GM12878 (cell line): ENCODE results near the gene VWA3A. TPM values are rescaled to one million over a fixed set of nuclear protein-coding genes. Genes with fewer than 3 reads are reported as not detected.

Experiments
- ATAC-seq: fragments of 200-7000 bp; cut with Tn5 transposase; 3 replicates; pipeline ENCODE4 v1.9.1; 2020; ENCODE audit warnings: mild to moderate bottlenecking, moderate library complexity
- BruUV-seq: library from RNA; stranded (reverse); fragments of 400-500 nt; replicated peaks from 2 replicates; lab custom pipeline; 2021; lab: Mats Ljungman, UMichigan
- CTCF ChIA-PET: fragments of 300-600 bp; sonication (Branson Sonifier 250); formaldehyde crosslinking; extraction: SDS; loops from one replicate; lab custom pipeline; 2021; ENCODE audit warnings: inconsistent platforms; lab: Yijun Ruan, JAX
- POLR2A ChIA-PET: fragments of 350-600 bp; formaldehyde crosslinking; extraction: SDS; loops from one replicate; lab custom pipeline; 2021; ENCODE audit warnings: inconsistent platforms; lab: Charles Lee
- RAD21 ChIA-PET: fragments of 300-600 bp; sonication (Branson Sonifier 250); formaldehyde crosslinking; loops from one replicate; lab custom pipeline; 2023; ENCODE audit warnings: antibody characterized with exemption; ENCODE audit not compliant: unreplicated experiment; lab: Charles Lee
- SMC1A ChIA-PET: fragments of 300-600 bp; sonication (Branson Sonifier 250); formaldehyde crosslinking; loops from one replicate; lab custom pipeline; 2023; ENCODE audit not compliant: unreplicated experiment, uncharacterized antibody; lab: Charles Lee
- DNase-seq: peaks from one replicate; pipeline ENCODE4 v3.0.0-alpha.2; 2011; ENCODE audit warnings: low read depth, low spot score
- FAIRE-seq: peaks from 3 replicates; lab custom pipeline; 2011; peaks lifted over from hg19 to GRCh38; lab: Jason Lieb, UNC
- H2AFZ ChIP-seq: 2 replicates; pipeline ENCODE4 v1.6.0; 2011; ENCODE audit warnings: low read depth, low read length, control low read depth; ENCODE audit not compliant: control insufficient read depth
- H3K27ac ChIP-seq: 2 replicates; pipeline ENCODE4 v1.5.1; 2011; ENCODE audit warnings: control low read depth; ENCODE audit not compliant: control insufficient read depth, insufficient read depth
- H3K27me3 ChIP-seq, 2 experiments: replicated peaks in 1 of 2; 2 replicates each; pipeline versions ENCODE4 v1.6.0 to v1.6.1; 2011; ENCODE audit warnings: low read length in 1 of 2; ENCODE audit not compliant: control insufficient read depth in 2 of 2, insufficient read depth in 2 of 2
- H3K36me3 ChIP-seq, 2 experiments: 2 replicates each; pipeline ENCODE4 v1.5.1; 2011; ENCODE audit warnings: low read length in 1 of 2; ENCODE audit not compliant: control insufficient read depth in 2 of 2, insufficient read depth in 2 of 2
- H3K4me1 ChIP-seq: 2 replicates; pipeline ENCODE4 v1.6.1; 2011; ENCODE audit warnings: mild to moderate bottlenecking, low read length, moderate library complexity, mixed read lengths; ENCODE audit not compliant: control insufficient read depth, insufficient read depth
- H3K4me2 ChIP-seq: 2 replicates; pipeline ENCODE4 v1.6.0; 2011; ENCODE audit warnings: control low read depth; ENCODE audit not compliant: control insufficient read depth, insufficient read depth
- H3K4me3 ChIP-seq: fragments of 200-600 bp; sonication (generic); 2 replicates; pipeline ENCODE4 v1.5.1; 2016
- H3K79me2 ChIP-seq: 2 replicates; pipeline ENCODE4 v1.6.0; 2011; ENCODE audit warnings: low read length; ENCODE audit not compliant: control insufficient read depth, insufficient read depth
- H3K9ac ChIP-seq: 2 replicates; pipeline ENCODE4 v1.8.0; 2011; ENCODE audit warnings: low read length, control low read depth, mixed read lengths; ENCODE audit not compliant: control insufficient read depth, insufficient read depth
- H3K9me3 ChIP-seq: replicated peaks from 3 replicates; pipeline ENCODE4 v1.5.1; 2011; ENCODE audit warnings: mild to moderate bottlenecking, low read length; ENCODE audit not compliant: control insufficient read depth, insufficient read depth
- H4K20me1 ChIP-seq: 2 replicates; pipeline ENCODE4 v1.6.0; 2011; ENCODE audit not compliant: control insufficient read depth, insufficient read depth
- EP300 ChIP-seq, 2 experiments: fragments of 150-350 bp in 1 of 2; IDR thresholded peaks; 2 replicates each; pipeline ENCODE4 v1.6.1; 2011 to 2012; ENCODE audit warnings: low read depth in 2 of 2, low read length in 2 of 2, borderline replicate concordance in 1 of 2, improper control_type of control experiment in 1 of 2, inconsistent platforms in 1 of 2; ENCODE audit not compliant: control insufficient read depth in 1 of 2
- WGBS: methylation state at CpG from one replicate; pipeline ENCODE4 v1.1.6; 2016; ENCODE audit warnings: low lambda C conversion rate; ENCODE audit not compliant: insufficient replicate concordance, insufficient coverage; ENCODE audit errors: missing lambda C conversion rate; 5-methylcytosine and 5-hydroxymethylcytosine counted together
- in situ Hi-C: fragments of 300-500 bp; cut with MboI; formaldehyde crosslinking; loops from 9 replicates; pipeline ENCODE4 v1.14.3; 2018; ENCODE audit warnings: mixed read lengths
- intact Hi-C: fragments of 100-400 bp; cut with micrococcal nuclease; formaldehyde crosslinking; loops from one replicate; pipeline ENCODE4 v1.14.2; 2022; ENCODE audit not compliant: unreplicated experiment
- polyA plus RNA-seq, 11 experiments: library from polyadenylated mRNA; depleted of rRNA in 4 of 11; unstranded in 6 of 11; stranded (reverse) in 5 of 11; fragments of >200 nt; fragmentation: Nextera tagmentation in 4 of 11; fragmentation: Illumina TruSeq in 1 of 11; extraction: Ambion mirVana in 4 of 11; extraction: Trizol in 1 of 11; gene quantifications; 1 replicate in 1 of 11; 2 replicates in 10 of 11; pipeline versions ENCODE4 v1.2.1 to v1.2.3, GENCODE V29; 2011 to 2016; ENCODE audit warnings: inconsistent platforms in 2 of 11, missing spikeins in 2 of 11, low read depth in 1 of 11
- total RNA-seq, 4 experiments: library from RNA; depleted of rRNA in 3 of 4; stranded (reverse); fragments of >200 nt in 3 of 4; fragmentation: Illumina TruSeq in 1 of 4; extraction: Trizol in 1 of 4; gene quantifications; 2 replicates each; pipeline versions ENCODE4 v1.2.1 to v1.2.3, GENCODE V29; 2013 to 2021
- TF ChIP-seq, protein P1 (sequence below): fragments of 450-650 bp; formaldehyde crosslinking; IDR thresholded peaks from 2 replicates; pipeline ENCODE4 v1.4.0; 2022; ENCODE audit warnings: mild to moderate bottlenecking, moderate library complexity
- TF ChIP-seq, protein P2 (sequence below): fragments of 450-650 bp; IDR thresholded peaks from 2 replicates; pipeline ENCODE4 v1.6.1; 2017; ENCODE audit warnings: mild to moderate bottlenecking, moderate library complexity
- TF ChIP-seq, protein P3 (sequence below): fragments of 450-650 bp; IDR thresholded peaks from 2 replicates; pipeline ENCODE4 v1.6.1; 2017; ENCODE audit warnings: mild to moderate bottlenecking
- TF ChIP-seq, protein P4 (sequence below): fragments of 450-650 bp; IDR thresholded peaks from 2 replicates; pipeline ENCODE4 v1.6.1; 2016; ENCODE audit warnings: mild to moderate bottlenecking
- TF ChIP-seq, protein P5 (sequence below): fragments of 450-650 bp; IDR thresholded peaks from 2 replicates; pipeline ENCODE4 v1.6.1; 2017; ENCODE audit warnings: mild to moderate bottlenecking, moderate library complexity

Gene VWA3A
- total and polyA plus RNA-seq, 10 of the 15 experiments (the other 5 are each of a cell fraction or from before 2014, with no cell fraction given), result 0.01 TPM; not detected in 9

DNA sequence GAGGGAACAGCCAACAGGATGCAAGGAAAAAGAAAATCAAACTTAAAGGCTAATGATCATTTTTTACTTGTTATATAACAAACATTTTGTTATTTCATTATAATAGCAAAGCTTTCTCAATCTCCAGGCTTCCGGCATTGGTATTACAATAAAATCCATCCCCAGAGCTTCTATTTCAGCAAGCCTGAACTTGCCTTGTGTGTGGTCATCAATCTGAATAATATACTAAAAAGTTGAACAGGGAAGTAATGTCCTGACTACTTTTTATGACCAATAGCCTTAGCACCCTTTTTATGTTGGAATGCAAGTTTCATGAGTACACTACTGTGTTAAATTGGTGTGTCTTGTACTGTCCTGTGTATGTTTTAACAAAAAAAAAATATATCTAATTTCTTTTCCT, 27.1 kb upstream of the VWA3A start:
- H3K9me3 ChIP-seq, result peaks cover 13% of the 10 kb centered on the region
- no peak overlapping the region for H3K27ac ChIP-seq
- intact Hi-C loops, result no loop called here
- H3K79me2 ChIP-seq, result no peaks in the 10 kb centered on the region
- no peaks in the 10 kb centered on the region for H3K4me1 ChIP-seq
- in situ Hi-C loops, result no loop called here
- 100% methylated on average over 1 of the region's 1 CpG for WGBS
- H3K27me3 ChIP-seq, result no peaks in the 10 kb centered on the region
- no TSS peak for BruUV-seq
- H2AFZ ChIP-seq, result no peak overlapping the region
- no peak overlapping the region for H3K9ac ChIP-seq
- no peak overlapping the region for H3K4me2 ChIP-seq
- SMC1A ChIA-PET, result interaction anchor here (1.1 to 6.4 kb wide), 5 partner anchors 8 to 53 kb away, joined by 3 to 50 read pairs (median 6); no protein-coding TSS in a partner anchor
- FAIRE-seq (no peak), ATAC-seq (no peak), DNase-seq (no peak)
- no peaks in the 10 kb centered on the region for H4K20me1 ChIP-seq
- no peaks in the 10 kb centered on the region for H3K36me3 ChIP-seq
- RAD21 ChIA-PET, result interaction anchor here (1.8 kb wide), 1 partner anchor 12 kb away, joined by 8 read pairs; no protein-coding TSS in a partner anchor
- no peak overlapping the region for H3K4me3 ChIP-seq
- POLR2A ChIA-PET, result interaction anchor here (1.2 kb wide), 1 partner anchor 123 kb away, joined by 3 read pairs; no protein-coding TSS in a partner anchor
- CTCF ChIA-PET, result interaction anchor here (0.7 to 6.2 kb wide), 5 partner anchors 10 to 66 kb away, joined by 3 to 54 read pairs (median 4); no protein-coding TSS in a partner anchor
- TF ChIP-seq, protein P1, sequence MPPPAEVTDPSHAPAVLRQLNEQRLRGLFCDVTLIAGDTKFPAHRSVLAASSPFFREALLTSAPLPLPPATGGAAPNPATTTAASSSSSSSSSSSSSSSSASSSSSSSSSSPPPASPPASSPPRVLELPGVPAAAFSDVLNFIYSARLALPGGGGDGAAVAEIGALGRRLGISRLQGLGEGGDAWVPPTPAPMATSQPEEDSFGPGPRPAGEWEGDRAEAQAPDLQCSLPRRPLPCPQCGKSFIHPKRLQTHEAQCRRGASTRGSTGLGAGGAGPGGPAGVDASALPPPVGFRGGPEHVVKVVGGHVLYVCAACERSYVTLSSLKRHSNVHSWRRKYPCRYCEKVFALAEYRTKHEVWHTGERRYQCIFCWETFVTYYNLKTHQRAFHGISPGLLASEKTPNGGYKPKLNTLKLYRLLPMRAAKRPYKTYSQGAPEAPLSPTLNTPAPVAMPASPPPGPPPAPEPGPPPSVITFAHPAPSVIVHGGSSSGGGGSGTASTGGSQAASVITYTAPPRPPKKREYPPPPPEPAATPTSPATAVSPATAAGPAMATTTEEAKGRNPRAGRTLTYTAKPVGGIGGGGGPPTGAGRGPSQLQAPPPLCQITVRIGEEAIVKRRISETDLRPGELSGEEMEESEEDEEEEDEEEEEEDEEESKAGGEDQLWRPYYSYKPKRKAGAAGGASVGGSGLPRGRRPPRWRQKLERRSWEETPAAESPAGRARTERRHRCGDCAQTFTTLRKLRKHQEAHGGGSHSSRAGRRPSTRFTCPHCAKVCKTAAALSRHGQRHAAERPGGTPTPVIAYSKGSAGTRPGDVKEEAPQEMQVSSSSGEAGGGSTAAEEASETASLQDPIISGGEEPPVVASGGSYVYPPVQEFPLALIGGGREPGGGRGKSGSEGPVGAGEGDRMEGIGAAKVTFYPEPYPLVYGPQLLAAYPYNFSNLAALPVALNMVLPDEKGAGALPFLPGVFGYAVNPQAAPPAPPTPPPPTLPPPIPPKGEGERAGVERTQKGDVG, result no peak
- TF ChIP-seq, protein P2, sequence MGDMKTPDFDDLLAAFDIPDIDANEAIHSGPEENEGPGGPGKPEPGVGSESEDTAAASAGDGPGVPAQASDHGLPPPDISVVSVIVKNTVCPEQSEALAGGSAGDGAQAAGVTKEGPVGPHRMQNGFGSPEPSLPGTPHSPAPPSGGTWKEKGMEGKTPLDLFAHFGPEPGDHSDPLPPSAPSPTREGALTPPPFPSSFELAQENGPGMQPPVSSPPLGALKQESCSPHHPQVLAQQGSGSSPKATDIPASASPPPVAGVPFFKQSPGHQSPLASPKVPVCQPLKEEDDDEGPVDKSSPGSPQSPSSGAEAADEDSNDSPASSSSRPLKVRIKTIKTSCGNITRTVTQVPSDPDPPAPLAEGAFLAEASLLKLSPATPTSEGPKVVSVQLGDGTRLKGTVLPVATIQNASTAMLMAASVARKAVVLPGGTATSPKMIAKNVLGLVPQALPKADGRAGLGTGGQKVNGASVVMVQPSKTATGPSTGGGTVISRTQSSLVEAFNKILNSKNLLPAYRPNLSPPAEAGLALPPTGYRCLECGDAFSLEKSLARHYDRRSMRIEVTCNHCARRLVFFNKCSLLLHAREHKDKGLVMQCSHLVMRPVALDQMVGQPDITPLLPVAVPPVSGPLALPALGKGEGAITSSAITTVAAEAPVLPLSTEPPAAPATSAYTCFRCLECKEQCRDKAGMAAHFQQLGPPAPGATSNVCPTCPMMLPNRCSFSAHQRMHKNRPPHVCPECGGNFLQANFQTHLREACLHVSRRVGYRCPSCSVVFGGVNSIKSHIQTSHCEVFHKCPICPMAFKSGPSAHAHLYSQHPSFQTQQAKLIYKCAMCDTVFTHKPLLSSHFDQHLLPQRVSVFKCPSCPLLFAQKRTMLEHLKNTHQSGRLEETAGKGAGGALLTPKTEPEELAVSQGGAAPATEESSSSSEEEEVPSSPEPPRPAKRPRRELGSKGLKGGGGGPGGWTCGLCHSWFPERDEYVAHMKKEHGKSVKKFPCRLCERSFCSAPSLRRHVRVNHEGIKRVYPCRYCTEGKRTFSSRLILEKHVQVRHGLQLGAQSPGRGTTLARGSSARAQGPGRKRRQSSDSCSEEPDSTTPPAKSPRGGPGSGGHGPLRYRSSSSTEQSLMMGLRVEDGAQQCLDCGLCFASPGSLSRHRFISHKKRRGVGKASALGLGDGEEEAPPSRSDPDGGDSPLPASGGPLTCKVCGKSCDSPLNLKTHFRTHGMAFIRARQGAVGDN, result no peak
- TF ChIP-seq, protein P3, sequence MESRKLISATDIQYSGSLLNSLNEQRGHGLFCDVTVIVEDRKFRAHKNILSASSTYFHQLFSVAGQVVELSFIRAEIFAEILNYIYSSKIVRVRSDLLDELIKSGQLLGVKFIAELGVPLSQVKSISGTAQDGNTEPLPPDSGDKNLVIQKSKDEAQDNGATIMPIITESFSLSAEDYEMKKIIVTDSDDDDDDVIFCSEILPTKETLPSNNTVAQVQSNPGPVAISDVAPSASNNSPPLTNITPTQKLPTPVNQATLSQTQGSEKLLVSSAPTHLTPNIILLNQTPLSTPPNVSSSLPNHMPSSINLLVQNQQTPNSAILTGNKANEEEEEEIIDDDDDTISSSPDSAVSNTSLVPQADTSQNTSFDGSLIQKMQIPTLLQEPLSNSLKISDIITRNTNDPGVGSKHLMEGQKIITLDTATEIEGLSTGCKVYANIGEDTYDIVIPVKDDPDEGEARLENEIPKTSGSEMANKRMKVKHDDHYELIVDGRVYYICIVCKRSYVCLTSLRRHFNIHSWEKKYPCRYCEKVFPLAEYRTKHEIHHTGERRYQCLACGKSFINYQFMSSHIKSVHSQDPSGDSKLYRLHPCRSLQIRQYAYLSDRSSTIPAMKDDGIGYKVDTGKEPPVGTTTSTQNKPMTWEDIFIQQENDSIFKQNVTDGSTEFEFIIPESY, result no peak
- no peak for TF ChIP-seq EP300 (IDR thresholded peaks at IDR 0.05; ENCODE audit: borderline replicate concordance in 1 of 2, control insufficient read depth in 1 of 2, low read depth in 2 of 2, low read length in 2 of 2)
- TF ChIP-seq, protein P4, sequence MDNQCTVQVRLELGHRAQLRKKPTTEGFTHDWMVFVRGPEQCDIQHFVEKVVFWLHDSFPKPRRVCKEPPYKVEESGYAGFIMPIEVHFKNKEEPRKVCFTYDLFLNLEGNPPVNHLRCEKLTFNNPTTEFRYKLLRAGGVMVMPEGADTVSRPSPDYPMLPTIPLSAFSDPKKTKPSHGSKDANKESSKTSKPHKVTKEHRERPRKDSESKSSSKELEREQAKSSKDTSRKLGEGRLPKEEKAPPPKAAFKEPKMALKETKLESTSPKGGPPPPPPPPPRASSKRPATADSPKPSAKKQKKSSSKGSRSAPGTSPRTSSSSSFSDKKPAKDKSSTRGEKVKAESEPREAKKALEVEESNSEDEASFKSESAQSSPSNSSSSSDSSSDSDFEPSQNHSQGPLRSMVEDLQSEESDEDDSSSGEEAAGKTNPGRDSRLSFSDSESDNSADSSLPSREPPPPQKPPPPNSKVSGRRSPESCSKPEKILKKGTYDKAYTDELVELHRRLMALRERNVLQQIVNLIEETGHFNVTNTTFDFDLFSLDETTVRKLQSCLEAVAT, result no peak
- TF ChIP-seq, protein P5, sequence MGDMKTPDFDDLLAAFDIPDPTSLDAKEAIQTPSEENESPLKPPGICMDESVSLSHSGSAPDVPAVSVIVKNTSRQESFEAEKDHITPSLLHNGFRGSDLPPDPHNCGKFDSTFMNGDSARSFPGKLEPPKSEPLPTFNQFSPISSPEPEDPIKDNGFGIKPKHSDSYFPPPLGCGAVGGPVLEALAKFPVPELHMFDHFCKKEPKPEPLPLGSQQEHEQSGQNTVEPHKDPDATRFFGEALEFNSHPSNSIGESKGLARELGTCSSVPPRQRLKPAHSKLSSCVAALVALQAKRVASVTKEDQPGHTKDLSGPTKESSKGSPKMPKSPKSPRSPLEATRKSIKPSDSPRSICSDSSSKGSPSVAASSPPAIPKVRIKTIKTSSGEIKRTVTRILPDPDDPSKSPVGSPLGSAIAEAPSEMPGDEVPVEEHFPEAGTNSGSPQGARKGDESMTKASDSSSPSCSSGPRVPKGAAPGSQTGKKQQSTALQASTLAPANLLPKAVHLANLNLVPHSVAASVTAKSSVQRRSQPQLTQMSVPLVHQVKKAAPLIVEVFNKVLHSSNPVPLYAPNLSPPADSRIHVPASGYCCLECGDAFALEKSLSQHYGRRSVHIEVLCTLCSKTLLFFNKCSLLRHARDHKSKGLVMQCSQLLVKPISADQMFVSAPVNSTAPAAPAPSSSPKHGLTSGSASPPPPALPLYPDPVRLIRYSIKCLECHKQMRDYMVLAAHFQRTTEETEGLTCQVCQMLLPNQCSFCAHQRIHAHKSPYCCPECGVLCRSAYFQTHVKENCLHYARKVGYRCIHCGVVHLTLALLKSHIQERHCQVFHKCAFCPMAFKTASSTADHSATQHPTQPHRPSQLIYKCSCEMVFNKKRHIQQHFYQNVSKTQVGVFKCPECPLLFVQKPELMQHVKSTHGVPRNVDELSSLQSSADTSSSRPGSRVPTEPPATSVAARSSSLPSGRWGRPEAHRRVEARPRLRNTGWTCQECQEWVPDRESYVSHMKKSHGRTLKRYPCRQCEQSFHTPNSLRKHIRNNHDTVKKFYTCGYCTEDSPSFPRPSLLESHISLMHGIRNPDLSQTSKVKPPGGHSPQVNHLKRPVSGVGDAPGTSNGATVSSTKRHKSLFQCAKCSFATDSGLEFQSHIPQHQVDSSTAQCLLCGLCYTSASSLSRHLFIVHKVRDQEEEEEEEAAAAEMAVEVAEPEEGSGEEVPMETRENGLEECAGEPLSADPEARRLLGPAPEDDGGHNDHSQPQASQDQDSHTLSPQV, result no peak
